ENCODE data around the gene EEF1AKMT4.
"Not testable (repeated sequence)": the region's sequence is repeated elsewhere in the genome, so short reads cannot be mapped to it uniquely, and the experiment has no call there.

Gene EEF1AKMT4

DNA sequence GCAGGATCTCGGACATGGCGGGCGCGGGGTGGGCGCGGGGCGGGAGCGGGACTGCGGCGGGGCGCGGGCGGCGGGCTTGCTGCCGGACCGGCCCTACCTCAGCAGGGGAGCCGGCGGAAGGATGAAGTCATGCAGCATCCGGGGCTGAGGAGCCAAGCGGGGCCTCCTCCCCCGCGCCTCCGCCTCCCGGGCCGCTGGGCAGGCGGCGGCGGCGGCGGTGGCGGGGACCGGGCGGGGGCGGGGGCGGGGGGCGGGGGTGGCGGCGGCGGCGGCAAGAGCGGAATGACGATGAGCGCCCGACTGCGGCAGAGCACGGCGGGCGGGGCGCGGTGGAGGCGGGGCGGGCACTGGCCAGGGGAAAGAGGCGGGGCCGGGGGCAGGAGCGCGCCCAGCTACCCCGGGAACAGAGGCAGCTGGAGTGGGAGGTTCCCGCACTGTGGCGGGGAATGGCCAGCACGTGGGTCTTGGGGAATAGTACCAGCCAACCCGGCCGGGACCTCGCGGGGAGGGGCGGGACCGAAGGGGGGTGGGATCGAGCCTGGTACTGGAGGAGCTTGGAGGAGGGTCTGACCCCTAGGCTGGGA lies 11.9 kb downstream of the EEF1AKMT4 start, which contains the start of gene CAMK2N2:
TSS of gene CAMK2N2 (minus strand) at position 284 of the 584 bp plus-strand sequence. CDS start at position 16, 268 bp downstream.
- peak; percentile 94 for DNase-seq

DNA sequence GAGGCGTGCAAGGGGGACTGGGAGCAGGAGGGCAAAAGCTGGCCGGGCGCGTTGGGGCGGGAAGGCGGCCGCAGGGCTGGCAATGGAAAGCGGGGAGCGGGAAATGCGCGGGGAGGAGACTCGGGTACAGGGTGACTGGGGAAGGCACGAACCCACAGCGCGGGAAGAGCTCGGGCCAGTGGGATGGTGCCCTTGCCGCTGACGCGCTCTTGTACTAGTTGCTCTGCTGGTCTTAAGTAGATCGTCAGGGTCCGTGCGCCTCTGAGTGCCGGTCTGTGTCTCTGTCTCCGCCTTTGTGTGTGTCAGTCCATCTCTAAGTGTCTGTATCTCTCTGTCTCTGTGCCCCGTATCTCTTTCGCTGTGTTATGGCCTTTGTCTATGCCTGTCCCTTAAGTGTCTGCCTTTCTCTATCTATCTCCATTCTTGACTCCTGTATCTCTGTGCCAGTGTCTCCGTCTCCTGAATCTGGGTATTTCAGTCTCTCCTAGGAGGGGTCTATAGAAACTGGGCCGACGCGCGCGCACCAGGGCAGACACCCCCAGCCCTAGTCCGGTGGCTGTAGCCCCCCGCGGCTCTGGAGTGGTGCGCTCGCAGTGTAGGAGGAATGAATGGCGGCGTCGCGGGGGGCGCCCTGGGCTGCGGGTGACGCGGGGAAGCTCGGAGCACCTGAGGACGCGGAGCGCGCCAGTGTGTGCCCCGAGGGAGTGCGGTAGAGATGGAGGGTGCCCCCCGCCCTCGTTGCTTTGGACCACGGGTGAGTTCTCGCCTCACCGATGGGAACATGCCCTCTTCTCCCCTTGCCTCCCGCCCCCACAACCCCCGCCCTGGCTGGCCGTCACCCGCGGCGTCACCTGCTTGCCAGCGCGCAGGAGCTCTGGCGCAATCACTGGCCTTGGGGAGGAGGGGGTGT lies 12.6 kb downstream of the EEF1AKMT4 start:
- peak; percentile 87 for DNase-seq

DNA sequence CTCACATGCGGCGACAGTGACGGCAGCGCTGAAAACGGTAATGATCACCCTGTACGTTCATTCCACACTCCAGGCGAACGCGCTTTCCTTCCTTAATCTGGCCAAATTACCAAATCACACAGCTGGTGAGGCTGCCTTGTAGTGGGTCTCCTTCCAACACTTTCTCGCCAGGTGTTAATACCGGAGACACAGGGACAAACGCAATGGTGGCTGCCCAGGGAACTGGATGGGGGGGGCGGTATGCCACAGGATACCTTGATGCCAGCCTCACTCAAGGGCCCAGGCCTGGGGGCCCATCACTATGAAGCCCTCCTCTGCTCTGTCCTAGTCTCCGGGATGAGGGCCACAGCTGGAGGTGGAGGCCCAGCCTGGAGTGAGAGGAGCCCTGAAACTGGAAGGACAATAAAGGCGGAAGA lies 13.3 kb downstream of the EEF1AKMT4 start:
- DNase-seq, result no peak

DNA sequence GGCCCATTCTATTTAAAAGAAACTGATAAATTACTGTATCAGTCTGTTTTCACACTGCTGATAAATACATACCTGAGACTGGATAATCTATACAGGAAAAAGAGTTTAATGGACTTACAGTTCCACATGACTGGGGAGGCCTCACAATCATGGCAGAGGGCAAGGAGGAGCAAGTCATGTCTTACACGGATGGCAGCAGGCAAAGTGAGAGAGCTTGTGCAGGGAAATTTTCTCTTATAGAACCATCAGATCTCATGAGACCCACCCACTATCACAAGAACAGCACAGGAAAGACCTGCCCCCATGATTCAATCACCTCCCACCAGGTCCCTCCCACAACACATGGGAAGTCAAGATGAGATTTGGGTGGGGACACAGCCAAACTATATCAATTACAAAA lies 17.8 kb downstream of the EEF1AKMT4 start:
- DNase-seq, result not testable (repeated sequence)

DNA sequence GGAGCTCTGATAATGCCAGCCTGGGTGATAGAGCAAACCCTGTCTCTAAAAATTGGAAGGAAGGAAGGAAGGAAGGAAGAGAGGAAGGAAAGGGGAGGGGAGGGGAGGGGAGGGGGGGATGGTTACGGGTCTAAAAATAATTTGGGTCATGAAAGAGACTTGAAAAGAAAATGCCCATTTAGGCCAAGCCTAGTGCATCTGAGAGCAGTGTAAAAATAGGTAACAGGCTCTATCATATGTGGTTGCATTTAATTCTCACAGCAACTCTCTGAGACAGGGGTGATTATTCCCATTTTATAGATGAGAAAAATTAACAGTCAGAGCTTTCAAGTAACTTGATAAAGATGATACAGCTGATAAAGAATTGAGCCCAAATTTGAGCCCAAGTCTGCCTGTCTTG lies 22.8 kb downstream of the EEF1AKMT4 start:
- no peak for DNase-seq

DNA sequence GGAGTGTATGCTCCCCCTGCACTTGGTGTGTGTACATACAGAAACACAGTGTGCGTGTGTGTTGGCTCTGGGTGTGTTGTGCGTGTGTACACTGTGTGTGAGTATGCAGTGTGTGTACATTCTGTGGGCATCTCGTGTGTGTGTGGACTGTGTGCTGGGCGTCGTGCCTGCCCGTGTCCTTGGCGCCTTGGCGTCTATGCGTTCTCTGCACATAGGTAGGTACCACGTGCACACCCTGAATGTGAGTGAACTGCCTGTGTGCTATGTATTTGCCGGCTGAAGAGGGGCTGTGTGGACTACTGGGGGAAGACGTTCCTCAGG lies 25.9 kb downstream of the EEF1AKMT4 start:
- no peak for DNase-seq

DNA sequence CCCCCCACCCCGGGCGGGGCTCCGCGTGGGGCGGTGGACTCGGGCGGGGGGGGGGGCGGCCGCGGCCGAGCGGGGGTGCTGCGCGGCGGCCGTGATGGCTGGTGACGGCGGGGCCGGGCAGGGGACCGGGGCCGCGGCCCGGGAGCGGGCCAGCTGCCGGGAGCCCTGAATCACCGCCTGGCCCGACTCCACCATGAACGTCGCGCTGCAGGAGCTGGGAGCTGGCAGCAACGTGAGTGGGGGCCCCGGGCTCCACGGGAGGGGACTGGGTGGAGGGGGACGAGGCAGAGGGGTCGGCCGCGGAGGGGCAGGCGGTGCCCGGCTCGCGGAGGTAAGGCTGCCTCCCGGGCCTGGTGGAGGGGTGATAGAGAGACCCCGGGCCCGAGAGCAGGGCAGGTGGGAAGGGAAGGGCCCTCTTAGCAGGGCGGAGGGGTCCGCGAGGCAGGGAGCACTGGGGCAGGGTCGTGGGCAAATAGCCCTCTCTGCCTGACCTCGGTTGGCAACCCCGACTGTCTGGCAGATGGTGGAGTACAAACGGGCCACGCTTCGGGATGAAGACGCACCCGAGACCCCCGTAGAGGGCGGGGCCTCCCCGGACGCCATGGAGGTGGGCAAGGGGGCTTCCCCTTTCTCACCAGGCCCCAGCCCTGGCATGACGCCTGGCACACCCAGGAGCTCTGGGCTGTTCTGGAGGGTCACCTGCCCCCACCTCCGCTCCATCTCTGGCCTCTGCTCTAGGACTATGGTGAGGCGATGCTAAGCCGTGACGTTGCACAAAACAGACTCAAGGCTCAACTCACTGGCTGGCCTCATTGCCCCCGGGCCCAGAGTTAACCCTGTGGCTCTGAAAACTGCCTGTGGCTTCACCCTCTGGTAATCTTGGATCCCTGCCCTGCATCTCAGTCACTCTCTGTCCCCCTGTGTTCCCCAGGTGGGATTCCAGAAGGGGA lies 26.8 kb downstream of the EEF1AKMT4 start, which contains the start of gene ECE2:
TSS of gene ECE2 (plus strand) at position 62 of the 950 bp plus-strand sequence. CDS start at position 194, 132 bp downstream.
- DNase-seq, result peak; percentile 41

DNA sequence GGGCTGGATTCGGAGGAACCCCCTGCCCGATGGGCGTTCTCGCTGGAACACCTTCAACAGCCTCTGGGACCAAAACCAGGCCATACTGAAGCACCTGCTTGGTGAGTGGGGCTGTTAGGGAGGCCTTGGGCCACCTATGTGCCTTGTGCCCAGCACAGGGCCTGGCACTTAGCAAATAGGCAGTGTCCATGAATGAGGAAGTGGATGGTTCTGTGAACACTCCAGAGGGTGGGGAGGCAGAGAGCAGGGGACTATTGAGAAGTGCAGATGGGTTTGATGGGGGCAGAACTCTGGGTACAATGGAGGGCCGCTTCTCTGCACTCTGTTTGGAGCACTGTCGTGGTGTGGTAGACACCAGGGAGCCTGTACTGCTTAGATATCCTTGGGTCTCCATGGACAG lies 27.9 kb downstream of the EEF1AKMT4 start:
- DNase-seq, result no peak

DNA sequence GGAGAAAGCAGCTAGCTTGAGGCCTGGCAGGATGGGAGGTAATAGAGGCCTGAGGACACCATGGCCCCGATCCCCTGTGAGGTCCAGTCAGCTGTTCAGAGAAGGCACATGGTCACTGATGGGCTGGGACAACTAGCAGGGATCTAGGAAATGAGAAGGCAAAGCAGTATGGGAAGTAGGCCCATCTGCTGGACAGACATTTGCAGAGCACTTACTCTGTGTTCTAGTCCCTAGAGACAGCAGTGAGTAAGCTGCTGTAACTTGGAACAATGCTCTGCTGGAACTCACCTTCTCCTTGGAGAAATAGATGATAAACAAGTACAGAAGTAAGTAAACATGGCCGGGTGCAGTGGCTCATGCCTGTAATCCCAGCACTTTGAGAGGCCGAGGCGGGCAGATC lies 33.5 kb downstream of the EEF1AKMT4 start:
- DNase-seq, result no peak

DNA sequence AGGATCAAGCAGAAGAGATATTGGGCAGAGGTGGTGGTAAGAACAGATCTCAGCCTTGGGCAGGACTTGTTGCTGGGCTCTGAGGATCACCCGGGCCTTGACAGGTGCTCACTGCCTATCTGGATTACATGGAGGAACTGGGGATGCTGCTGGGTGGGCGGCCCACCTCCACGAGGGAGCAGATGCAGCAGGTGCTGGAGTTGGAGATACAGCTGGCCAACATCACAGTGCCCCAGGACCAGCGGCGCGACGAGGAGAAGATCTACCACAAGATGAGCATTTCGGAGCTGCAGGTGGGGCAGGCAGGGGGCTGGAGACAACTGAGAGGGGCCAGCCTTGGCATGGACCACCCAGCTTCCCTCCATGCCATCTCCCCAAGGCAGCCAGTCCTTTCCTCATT lies 34.2 kb downstream of the EEF1AKMT4 start:
- no peak for DNase-seq

DNA sequence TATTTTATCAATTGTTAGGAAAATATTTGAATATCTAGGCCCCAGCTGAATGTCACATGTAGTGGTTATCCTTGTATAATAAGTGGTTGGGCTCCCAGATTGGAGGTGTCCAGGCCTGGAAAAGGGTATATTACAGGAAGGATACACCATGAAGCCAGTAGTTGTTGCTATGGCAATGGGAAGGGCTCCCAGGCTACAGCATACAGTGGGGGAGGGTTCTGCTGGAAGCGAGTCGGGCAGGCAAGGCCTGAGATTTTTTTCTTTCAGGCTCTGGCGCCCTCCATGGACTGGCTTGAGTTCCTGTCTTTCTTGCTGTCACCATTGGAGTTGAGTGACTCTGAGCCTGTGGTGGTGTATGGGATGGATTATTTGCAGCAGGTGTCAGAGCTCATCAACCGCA lies 35.2 kb downstream of the EEF1AKMT4 start:
- DNase-seq, result peak; percentile 93

DNA sequence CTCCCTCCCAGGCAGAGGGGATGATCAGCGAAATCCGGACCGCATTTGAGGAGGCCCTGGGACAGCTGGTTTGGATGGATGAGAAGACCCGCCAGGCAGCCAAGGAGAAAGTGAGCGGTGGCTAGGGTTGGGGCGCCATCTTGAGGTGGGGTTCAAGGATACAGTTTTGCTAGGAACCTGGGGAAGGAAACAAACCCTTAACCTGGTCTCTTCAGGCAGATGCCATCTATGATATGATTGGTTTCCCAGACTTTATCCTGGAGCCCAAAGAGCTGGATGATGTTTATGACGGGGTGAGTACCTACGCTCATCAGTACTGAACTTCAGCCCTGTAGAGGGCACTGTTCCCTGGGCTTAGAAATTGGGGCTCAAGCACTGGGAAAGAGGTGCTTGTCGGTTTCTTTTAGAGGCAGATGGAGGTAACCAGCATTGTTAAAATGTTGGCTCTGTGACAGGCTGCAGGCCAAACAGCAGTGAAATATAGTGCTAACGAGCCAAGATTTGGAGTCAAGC lies 40.0 kb downstream of the EEF1AKMT4 start:
- peak; percentile 74 for DNase-seq

DNA sequence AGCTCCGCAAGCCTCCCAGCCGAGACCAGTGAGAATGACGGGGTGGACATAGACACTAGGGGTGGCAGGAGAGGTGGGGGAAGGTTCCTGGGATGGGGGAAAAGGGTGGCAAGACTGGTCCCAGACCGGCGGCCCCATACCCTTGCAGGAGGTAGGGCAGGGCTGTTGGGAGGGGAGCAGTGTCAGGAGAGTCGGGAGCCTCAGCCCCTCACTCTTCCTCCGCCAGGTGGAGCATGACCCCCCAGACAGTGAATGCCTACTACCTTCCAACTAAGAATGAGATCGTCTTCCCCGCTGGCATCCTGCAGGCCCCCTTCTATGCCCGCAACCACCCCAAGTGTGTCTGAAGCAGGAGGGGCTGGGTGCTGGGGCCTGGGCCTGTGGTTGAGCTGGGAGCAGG lies 40.9 kb downstream of the EEF1AKMT4 start:
- DNase-seq, result no peak

DNA sequence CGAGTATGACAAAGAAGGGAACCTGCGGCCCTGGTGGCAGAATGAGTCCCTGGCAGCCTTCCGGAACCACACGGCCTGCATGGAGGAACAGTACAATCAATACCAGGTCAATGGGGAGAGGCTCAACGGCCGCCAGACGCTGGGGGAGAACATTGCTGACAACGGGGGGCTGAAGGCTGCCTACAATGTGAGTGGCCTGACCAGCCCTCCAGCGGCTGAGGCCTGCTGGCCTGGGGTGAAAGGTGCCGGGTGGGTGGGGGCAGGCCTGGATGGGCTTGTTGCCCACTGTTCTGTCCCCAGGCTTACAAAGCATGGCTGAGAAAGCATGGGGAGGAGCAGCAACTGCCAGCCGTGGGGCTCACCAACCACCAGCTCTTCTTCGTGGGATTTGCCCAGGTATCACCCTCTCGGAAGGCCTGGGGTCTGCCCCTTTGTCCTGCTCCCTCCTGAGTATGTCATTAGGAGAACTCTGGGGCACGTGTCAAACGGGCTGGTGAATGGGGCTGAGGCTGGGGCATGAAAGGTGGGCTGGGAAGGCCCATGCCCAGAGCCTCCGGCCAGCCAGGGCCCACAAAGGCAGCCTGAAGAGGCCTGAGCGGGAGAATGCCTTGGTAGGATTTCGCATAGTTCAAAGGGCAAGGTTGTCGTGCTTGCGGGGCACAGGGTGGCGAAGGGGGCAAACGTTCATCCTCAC lies 41.7 kb downstream of the EEF1AKMT4 start:
- no peak for DNase-seq

DNA sequence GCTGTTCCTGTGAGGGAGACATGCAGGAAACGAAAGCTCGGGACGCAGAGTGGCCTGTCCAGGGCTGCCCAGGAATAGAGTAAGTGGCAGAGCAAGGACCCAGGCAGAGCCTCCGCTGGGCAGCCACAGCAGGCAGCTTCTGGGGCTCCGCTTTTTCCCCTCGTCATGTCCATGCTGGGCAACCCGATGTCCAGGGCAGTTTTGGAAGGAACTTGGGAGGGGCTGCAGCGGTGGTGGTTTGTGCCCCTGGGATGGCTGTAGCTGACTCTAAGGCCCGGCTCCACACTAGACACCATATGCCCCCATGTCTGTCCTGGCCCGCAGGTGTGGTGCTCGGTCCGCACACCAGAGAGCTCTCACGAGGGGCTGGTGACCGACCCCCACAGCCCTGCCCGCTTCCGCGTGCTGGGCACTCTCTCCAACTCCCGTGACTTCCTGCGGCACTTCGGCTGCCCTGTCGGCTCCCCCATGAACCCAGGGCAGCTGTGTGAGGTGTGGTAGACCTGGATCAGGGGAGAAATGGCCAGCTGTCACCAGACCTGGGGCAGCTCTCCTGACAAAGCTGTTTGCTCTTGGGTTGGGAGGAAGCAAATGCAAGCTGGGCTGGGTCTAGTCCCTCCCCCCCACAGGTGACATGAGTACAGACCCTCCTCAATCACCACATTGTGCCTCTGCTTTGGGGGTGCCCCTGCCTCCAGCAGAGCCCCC lies 42.4 kb downstream of the EEF1AKMT4 start:
- no peak for DNase-seq

DNA sequence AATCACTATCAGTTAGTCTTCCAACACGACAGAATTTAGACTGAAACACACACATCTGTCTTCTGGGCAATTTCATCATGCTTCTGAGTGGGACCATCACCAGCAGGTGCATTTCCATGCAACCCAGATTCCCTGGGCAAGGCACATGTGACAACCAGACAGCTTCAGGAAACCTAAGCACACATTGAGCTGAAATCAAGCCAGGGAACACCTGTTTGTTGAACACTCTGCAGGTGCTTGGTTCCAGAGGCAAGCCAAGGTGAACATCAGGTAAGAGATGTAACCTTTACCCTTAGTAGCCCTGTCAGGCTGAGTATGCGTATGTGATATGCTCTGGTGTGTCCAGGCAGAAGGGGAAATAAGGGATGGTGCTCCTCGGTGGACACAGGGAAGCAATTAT lies 46.3 kb downstream of the EEF1AKMT4 start:
- DNase-seq, result peak; percentile 84

DNA sequence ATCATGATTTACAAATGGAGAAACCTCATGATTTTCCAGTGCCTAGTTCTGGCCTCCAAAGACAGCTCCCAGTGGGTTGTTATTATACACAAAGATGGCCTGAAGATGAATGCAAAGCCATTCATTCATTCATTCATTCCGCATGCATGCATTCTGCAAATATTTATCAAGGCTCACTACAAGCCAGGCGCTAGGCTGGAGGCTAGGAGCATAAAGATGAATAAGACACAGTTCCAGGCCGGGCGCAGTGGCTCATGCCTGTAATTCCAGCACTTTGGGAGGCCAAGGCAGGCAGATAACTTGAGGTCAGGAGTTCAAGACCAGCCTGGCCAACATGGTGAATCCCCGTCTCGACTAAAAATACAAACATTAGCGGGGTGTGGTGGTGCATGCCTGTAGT lies 47.1 kb downstream of the EEF1AKMT4 start:
- DNase-seq, result peak; percentile 17

DNA sequence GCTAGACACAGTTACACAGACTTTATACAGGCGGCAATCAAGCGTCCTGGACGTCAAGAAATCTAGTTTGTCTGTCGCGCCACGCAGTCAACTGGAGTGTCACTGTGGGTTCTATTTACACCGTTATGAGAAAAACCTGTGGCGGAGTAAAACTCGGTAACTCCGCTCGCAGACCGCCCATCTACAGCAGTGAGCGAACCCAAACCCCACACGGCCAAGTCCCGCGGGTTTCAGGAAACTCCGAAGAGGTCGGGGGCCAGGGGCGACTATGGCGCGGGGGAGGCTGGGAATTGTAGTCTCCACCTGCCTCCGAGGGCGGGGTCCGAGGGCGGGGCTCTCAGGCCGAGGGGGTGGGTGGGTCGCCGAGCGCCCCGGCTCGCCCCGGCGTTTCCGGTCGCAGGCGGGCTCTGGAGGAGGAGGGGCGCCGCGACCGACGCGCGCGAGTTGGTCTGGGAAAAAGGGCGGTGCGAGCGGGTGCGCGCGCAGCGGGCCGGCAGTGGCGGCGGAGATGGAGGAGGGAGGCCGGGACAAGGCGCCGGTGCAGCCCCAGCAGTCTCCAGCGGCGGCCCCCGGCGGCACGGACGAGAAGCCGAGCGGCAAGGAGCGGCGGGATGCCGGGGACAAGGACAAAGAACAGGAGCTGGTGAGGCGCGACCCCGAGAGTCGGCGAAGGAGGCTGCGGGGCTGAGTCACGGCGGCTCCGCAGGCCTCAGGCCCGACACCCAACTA lies 49.5 kb downstream of the EEF1AKMT4 start, which contains the start of gene PSMD2:
TSS of gene PSMD2 (plus strand) at position 483 of the 729 bp plus-strand sequence. CDS start at position 509, 26 bp downstream.
- peak; percentile 98 for DNase-seq

DNA sequence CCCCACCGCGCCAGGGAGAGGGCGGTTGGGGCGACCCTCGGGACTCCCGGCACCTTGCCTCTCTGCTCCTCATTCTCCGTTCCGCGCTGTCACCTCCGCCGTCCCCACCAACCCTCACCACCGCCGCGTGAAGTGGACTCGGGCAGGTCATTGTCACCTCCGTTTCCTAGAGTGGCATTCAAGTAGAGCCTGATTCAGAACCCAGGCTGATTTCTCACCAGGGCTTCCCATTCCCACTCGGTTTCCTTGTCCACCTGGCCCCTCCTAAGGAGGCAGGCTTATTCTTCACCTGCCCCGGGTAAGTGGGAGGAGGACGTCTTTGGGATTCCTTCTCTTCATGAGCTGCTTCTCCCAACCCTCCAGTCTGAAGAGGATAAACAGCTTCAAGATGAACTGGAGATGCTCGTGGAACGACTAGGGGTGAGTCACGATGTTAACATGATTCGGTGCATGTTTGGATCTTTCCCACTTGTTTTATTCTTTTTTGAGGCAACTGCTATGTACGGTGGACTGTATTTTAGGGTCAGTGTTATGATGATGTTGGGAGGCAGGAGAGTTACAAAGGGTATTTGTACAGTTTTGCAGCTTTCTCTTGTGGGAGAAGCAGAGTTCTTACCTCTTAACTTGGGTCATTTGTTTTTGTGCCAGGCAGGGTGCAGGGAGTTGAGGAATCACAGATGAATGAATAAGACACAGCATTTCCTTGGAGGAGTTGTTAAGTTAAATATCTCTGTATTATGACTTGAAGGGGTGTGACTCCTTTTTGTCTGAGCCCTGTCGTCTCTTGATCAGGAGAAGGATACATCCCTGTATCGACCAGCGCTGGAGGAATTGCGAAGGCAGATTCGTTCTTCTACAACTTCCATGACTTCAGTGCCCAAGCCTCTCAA lies 50.3 kb downstream of the EEF1AKMT4 start:
- peak; percentile 55 for DNase-seq

DNA sequence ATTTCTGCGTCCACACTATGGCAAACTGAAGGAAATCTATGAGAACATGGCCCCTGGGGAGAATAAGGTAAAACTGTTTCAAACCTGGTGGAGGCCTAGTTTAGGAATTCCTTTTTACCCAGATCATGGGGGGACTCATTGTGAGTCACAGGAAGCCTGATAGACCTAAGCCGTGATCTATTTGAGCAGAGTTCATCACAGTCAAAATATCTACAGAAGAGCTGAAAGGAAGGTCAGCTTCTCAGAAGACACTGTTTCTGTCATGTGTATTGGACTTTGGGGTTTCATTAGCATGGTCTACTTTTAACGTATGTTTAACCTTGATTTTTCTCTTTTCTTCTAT lies 50.9 kb downstream of the EEF1AKMT4 start:
- no peak for DNase-seq

Data from DMS53 (cell line).